ENCODE measurements around the gene TRAF1. TPM values are rescaled to one million over a fixed set of nuclear protein-coding genes. Genes with fewer than 3 reads are reported as not detected.

Gene TRAF1
- total and polyA plus RNA-seq, 2 of the 13 experiments (the other 11 are each of a cell fraction or from before 2014, with no cell fraction given): 0.44 to 1.0 TPM

GRCh38 chr9:120901755-120902568 lies 24.6 kb downstream of the TRAF1 start:
- ATAC-seq (no peak), FAIRE-seq (no peak), DNase-seq (ENCODE audit: low spot score) (no peak)
- no peaks in the 10 kb centered on the region for H3K36me3 ChIP-seq (replicated peaks in 1 of 2; ENCODE audit: control insufficient read depth in 1 of 2, insufficient read depth in 2 of 2, low read length in 2 of 2)
- in situ Hi-C loops (cut with HindIII; ENCODE audit: extremely low pct_ligation_motif_present, low pct_unique_long_range_greater_than_20kb) (no loop called here), intact Hi-C loops (cut with micrococcal nuclease; ENCODE audit: unreplicated experiment) (no loop called here)
- H3K4me2 ChIP-seq (ENCODE audit: low read depth, low read length): no peak overlapping the region
- H3K9me3 ChIP-seq (ENCODE audit: low read length): no peaks in the 10 kb centered on the region
- no TSS peak for BruUV-seq (replicated peaks)
- H2AFZ ChIP-seq (ENCODE audit: low read length): no peak overlapping the region
- H3K4me1 ChIP-seq (ENCODE audit: insufficient read depth, low read length): peaks cover 4% of the 10 kb centered on the region
- H3K27ac ChIP-seq (ENCODE audit: extremely low read length, insufficient read depth, low read length): no peak overlapping the region
- ChIA-PET CTCF (ENCODE audit: low intra/inter-chr PET ratio, low total read pairs) (no interaction called here), POLR2A (no interaction called here)
- 18% methylated on average over 6 of the region's 12 CpGs for WGBS (ENCODE audit: low lambda C conversion rate)
- TF ChIP-seq YEATS2 (CRISPR knock-in tag; IDR thresholded peaks at IDR 0.05; ENCODE audit: borderline replicate concordance): no peak
- no peak for TF ChIP-seq ZSCAN25 (CRISPR knock-in tag; IDR thresholded peaks at IDR 0.05)
- no peak for TF ChIP-seq HNRNPLL (IDR thresholded peaks at IDR 0.05; ENCODE audit: low read depth, low read length, poor library complexity, severe bottlenecking)
- no peak for TF ChIP-seq AHR (CRISPR knock-in tag; IDR thresholded peaks at IDR 0.05)
- no peak for TF ChIP-seq TBP (CRISPR knock-in tag; IDR thresholded peaks at IDR 0.05)
- TF ChIP-seq TBL1XR1 (IDR thresholded peaks at IDR 0.05; ENCODE audit: borderline replicate concordance, low read length, partially characterized antibody): no peak
- TF ChIP-seq SMAD3 (CRISPR knock-in tag; IDR thresholded peaks at IDR 0.05): no peak
- no peak for TF ChIP-seq IKZF1 (IDR thresholded peaks at IDR 0.05)
- TF ChIP-seq SSRP1 (CRISPR knock-in tag; IDR thresholded peaks at IDR 0.05): no peak
- TF ChIP-seq BRCA1 (CRISPR knock-in tag; IDR thresholded peaks at IDR 0.05): no peak
- no peak for TF ChIP-seq MAFK (conservative IDR thresholded peaks at IDR 0.05 in 1 of 2, IDR thresholded peaks at IDR 0.05 in 1 of 2; ENCODE audit: low read length in 2 of 2)
- no peak for TF ChIP-seq RFX3 (CRISPR knock-in tag; IDR thresholded peaks at IDR 0.05)
- no peak for TF ChIP-seq ZNF33A (CRISPR knock-in tag; IDR thresholded peaks at IDR 0.05; ENCODE audit: borderline replicate concordance)
- TF ChIP-seq KMT2B (CRISPR knock-in tag; IDR thresholded peaks at IDR 0.05): no peak
- TF ChIP-seq ZNF597 (CRISPR knock-in tag; IDR thresholded peaks at IDR 0.05): no peak
- no peak for TF ChIP-seq KDM3A (CRISPR knock-in tag; IDR thresholded peaks at IDR 0.05; ENCODE audit: low read depth)
- no peaks in the 10 kb centered on the region for H3K79me2 ChIP-seq (ENCODE audit: insufficient read depth, low read length)
- no peak overlapping the region for H3K9ac ChIP-seq (ENCODE audit: insufficient read depth, low read depth, low read length)
- H4K20me1 ChIP-seq (ENCODE audit: insufficient read depth, low read length): no peaks in the 10 kb centered on the region
- H3K4me3 ChIP-seq (replicated peaks in 1 of 3; ENCODE audit: insufficient read depth in 1 of 3, low read depth in 2 of 3, low read length in 3 of 3): no peak overlapping the region
- H3K27me3 ChIP-seq (ENCODE audit: control insufficient read depth in 1 of 2, insufficient read depth in 2 of 2, low read length in 2 of 2): peaks cover 0 to 18% of the 10 kb centered on the region in 2 experiments; a peak in 2 of 5 replicates

Measured in HepG2 (cell line).